Measurements from ENCODE around the gene RAVER1.
A peak's percentile ranks its signal among the peaks of the same experiment; 100 is the strongest.

RAVER1 gene

DNA sequence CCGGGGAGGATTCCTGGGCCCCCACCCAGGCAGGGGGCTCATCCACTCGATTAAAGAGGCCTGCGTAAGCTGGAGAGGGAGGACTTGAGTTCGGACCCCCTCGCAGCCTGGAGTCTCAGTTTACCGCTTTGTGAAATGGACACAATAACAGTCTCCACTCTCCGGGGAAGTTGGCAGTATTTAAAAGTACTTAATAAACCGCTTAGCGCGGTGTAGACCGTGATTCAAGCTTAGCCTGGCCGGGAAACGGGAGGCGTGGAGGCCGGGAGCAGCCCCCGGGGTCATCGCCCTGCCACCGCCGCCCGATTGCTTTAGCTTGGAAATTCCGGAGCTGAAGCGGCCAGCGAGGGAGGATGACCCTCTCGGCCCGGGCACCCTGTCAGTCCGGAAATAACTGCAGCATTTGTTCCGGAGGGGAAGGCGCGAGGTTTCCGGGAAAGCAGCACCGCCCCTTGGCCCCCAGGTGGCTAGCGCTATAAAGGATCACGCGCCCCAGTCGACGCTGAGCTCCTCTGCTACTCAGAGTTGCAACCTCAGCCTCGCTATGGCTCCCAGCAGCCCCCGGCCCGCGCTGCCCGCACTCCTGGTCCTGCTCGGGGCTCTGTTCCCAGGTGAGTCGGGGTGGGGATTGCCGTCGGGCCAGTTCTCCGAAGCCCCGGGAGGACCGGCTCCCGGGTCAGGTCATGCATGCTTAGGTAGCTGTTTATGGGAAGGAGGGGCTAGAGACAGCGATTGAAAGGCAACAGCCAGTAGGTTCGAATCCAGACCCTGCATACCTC, 62.5 kb downstream of the RAVER1 start, which contains the start of gene ICAM1:
TSS of gene ICAM1 (plus strand) at position 505 of the 779 bp plus-strand sequence. CDS start at position 545, 40 bp downstream.
- DNase-seq (ENCODE audit: low spot score), result no peak

DNA sequence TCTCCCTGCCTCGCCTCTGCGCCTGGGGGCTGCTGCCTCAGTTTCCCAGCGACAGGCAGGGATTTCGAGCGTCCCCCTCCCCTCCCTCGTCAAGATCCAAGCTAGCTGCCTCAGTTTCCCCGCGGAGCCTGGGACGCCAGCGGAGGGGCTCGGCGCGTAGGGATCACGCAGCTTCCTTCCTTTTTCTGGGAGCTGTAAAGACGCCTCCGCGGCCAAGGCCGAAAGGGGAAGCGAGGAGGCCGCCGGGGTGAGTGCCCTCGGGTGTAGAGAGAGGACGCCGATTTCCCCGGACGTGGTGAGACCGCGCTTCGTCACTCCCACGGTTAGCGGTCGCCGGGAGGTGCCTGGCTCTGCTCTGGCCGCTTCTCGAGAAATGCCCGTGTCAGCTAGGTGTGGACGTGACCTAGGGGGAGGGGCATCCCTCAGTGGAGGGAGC, 63.1 kb downstream of the RAVER1 start:
- no peak for DNase-seq (ENCODE audit: low spot score)

DNA sequence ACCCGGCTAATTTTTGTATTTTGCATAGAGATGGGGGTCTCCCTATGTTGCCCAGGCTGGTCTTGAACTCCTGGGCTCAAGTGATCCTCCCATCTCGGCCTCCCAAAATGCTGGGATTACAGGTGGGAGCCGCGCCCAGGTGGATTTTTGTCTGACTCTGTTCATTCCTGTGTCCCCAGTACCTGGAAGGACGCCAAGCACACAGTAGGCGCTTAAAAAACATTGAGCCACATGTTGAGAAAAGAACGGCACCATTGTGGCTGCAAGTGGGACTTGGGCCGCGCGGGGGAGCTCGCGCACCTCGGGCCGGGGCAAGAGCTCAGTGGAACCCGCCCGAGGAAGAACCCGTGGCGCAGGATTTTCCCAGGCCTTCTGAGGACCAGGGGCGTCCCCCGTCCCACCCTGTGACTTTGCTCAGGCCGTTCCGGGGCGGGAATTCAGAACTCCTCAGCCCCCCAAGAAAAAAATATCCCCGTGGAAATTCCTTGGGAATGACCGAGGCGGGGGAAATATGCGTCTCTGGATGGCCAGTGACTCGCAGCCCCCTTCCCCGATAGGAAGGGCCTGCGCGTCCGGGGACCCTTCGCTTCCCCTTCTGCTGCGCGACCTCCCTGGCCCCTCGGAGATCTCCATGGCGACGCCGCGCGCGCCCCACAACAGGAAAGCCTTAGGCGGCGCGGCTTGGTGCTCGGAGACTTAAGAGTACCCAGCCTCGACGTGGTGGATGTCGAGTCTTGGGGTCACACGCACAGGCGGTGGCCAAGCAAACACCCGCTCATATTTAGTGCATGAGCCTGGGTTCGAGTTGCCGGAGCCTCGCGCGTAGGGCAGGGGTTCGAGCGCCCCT, 63.8 kb downstream of the RAVER1 start:
- DNase-seq (ENCODE audit: low spot score), result peak; percentile 60

DNA sequence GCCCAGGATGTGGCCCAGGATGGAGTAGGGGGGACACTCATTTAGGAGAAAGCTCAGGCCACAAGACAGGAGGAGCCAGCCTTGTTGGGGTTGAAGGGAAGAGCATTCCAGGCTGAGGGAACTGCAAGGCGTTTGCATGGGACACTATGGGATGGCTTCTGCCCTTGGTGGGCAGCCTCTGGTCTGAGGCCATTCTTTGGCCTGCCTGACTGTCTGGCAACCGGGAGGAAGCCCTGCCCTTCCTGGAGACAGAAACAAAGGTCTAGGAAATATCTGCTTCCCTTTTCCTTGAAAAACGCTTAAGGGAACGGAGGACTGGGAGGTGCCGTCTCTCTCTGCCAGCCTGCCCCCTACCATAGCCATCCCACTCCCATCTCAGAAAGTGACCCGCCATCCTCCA, 65.3 kb downstream of the RAVER1 start:
- DNase-seq (ENCODE audit: low spot score), result no peak

DNA sequence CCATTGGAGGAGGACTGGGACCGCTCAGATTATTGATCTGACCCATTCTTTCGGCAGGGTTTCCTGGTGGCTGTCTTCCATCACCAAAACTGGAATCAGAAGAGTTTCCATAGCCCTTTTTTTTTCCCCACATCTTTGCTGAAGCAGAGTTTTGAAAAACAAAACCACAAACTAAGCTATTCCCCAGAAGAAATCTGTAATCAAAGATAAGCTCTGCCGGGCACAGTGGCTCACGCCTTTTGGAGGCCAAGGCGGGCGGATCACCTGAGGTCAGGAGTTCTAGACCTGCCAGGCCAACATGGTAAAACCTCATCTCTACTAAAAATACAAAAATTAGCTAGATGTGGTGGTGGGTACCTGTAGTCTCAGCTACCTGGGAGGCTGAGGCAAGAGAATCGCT, 66.6 kb downstream of the RAVER1 start:
- DNase-seq (ENCODE audit: low spot score), result no peak
